Measurements from ENCODE around the gene JARID2. TPM values are rescaled to one million over a fixed set of nuclear protein-coding genes. Genes with fewer than 3 reads are reported as not detected.

JARID2 gene
- total RNA-seq, 2 experiments from 2014 or later = 19.0 to 19.5 TPM

- no peak for DNase-seq (ENCODE audit: low spot score)
- no peaks in the 10 kb centered on the region for H3K9me2 ChIP-seq (ENCODE audit: insufficient read depth, low read length)
- H3K9me3 ChIP-seq (ENCODE audit: low read length) = no peaks in the 10 kb centered on the region
- BruUV-seq (replicated peaks) = no TSS peak
- TF ChIP-seq EZH2phosphoT487 (IDR thresholded peaks at IDR 0.05; ENCODE audit: borderline replicate concordance, low read depth, low read length) = no peak
- TF ChIP-seq, protein P1, sequence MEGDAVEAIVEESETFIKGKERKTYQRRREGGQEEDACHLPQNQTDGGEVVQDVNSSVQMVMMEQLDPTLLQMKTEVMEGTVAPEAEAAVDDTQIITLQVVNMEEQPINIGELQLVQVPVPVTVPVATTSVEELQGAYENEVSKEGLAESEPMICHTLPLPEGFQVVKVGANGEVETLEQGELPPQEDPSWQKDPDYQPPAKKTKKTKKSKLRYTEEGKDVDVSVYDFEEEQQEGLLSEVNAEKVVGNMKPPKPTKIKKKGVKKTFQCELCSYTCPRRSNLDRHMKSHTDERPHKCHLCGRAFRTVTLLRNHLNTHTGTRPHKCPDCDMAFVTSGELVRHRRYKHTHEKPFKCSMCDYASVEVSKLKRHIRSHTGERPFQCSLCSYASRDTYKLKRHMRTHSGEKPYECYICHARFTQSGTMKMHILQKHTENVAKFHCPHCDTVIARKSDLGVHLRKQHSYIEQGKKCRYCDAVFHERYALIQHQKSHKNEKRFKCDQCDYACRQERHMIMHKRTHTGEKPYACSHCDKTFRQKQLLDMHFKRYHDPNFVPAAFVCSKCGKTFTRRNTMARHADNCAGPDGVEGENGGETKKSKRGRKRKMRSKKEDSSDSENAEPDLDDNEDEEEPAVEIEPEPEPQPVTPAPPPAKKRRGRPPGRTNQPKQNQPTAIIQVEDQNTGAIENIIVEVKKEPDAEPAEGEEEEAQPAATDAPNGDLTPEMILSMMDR (conservative IDR thresholded peaks at IDR 0.05; ENCODE audit: low read length) = no peak
- no peaks in the 10 kb centered on the region for H4K20me1 ChIP-seq (ENCODE audit: insufficient read depth, low read length)
- CTCF ChIA-PET (ENCODE audit: unreplicated experiment) = no interaction called here
- no peak overlapping the region for H3K4me3 ChIP-seq (ENCODE audit: low read depth, low read length, poor library complexity, severe bottlenecking)
- no peak overlapping the region for H3K4me2 ChIP-seq (ENCODE audit: low read length)
- peaks cover 22% of the 10 kb centered on the region for H3K4me1 ChIP-seq (ENCODE audit: insufficient read depth, low read length, poor library complexity, severe bottlenecking)
- intact Hi-C loops (cut with micrococcal nuclease; ENCODE audit: unreplicated experiment) = loop anchor here (5.0 kb wide), 1 partner anchor 105 kb away; no protein-coding TSS in a partner anchor
- H3K79me2 ChIP-seq (ENCODE audit: insufficient read depth, low read depth, low read length) = no peaks in the 10 kb centered on the region
- no peak overlapping the region for H2AFZ ChIP-seq (ENCODE audit: low read length)
- peaks cover 42% of the 10 kb centered on the region; the same call in 1 of the 2 replicates for H3K36me3 ChIP-seq (ENCODE audit: insufficient read depth, low read length)
- H3K27ac ChIP-seq (ENCODE audit: low read depth, low read length, poor library complexity, severe bottlenecking) = no peak overlapping the region
- POLR2A ChIA-PET = no interaction called here
Observed at GRCh38 chr6:15516923-15517560, 271.2 kb downstream of the JARID2 start.

DNA sequence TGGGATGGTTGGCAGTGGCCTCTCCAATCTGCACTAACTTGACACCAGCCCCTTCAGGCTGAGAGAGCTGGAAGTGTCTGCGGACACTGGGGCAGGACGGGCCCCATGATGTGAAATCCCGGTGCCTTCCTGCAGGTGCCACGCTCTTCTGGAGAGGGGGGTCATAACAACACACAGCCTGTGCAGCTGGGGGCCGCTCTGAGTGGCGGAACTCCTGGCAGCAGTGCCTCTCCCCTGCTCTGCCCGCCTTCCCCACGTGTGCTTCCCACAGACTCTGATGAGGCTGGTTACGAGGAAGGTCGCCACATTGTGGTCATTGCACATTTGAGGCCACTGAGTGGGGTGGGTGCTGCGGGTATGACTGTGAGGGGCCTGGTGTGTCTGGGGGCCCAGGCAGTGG lies 271.7 kb downstream of the JARID2 start:
- Histone ChIP-seq H3K36me3 (ENCODE audit: insufficient read depth, low read length) (peaks cover 42% of the 10 kb centered on the region; the same call in 1 of the 2 replicates), H3K27ac (ENCODE audit: low read depth, low read length, poor library complexity, severe bottlenecking) (no peak overlapping the region), H2AFZ (ENCODE audit: low read length) (no peak overlapping the region), H3K4me2 (ENCODE audit: low read length) (no peak overlapping the region), H3K4me1 (ENCODE audit: insufficient read depth, low read length, poor library complexity, severe bottlenecking) (peaks cover 22% of the 10 kb centered on the region), H3K4me3 (ENCODE audit: low read depth, low read length, poor library complexity, severe bottlenecking) (no peak overlapping the region), H3K79me2 (ENCODE audit: insufficient read depth, low read depth, low read length) (no peaks in the 10 kb centered on the region), H4K20me1 (ENCODE audit: insufficient read depth, low read length) (no peaks in the 10 kb centered on the region), H3K9me3 (ENCODE audit: low read length) (no peaks in the 10 kb centered on the region), H3K9me2 (ENCODE audit: insufficient read depth, low read length) (no peaks in the 10 kb centered on the region)
- intact Hi-C loops (cut with micrococcal nuclease; ENCODE audit: unreplicated experiment) = loop anchor here (5.0 kb wide), 1 partner anchor 105 kb away; no protein-coding TSS in a partner anchor
- ChIA-PET CTCF (ENCODE audit: unreplicated experiment) (no interaction called here), POLR2A (no interaction called here)
- no peak for TF ChIP-seq EZH2phosphoT487 (IDR thresholded peaks at IDR 0.05; ENCODE audit: borderline replicate concordance, low read depth, low read length)
- TF ChIP-seq, protein P1 (conservative IDR thresholded peaks at IDR 0.05; ENCODE audit: low read length) = no peak
- BruUV-seq (replicated peaks) = no TSS peak
- no peak for DNase-seq (ENCODE audit: low spot score)

DNA sequence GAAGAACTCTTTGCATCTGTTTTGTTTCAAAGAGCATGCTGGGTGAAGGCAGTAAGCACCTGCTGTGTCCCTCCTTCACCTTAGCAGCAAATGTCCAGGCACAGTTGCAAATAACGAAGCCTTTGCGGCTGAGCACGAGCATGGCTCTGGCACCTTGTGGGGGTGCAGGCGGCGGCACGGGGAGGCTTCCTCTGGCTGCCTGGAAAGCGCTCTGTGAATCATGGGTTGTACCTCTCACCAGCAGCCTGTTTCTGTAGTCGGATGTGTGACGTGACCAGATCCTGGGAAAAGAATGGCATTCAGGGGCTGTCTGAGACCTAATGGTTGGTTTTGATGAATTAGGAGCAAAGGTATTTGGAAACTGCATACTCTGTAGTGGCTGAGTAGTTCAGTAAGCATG lies 272.2 kb downstream of the JARID2 start:
- no peaks in the 10 kb centered on the region for H4K20me1 ChIP-seq (ENCODE audit: insufficient read depth, low read length)
- ChIA-PET POLR2A (no interaction called here), CTCF (ENCODE audit: unreplicated experiment) (no interaction called here)
- peaks cover 41% of the 10 kb centered on the region; the same call in 1 of the 2 replicates for H3K36me3 ChIP-seq (ENCODE audit: insufficient read depth, low read length)
- intact Hi-C loops (cut with micrococcal nuclease; ENCODE audit: unreplicated experiment) = loop anchor here (5.0 kb wide), 1 partner anchor 104 kb away; no protein-coding TSS in a partner anchor
- no peak overlapping the region for H3K4me2 ChIP-seq (ENCODE audit: low read length)
- no peaks in the 10 kb centered on the region for H3K9me2 ChIP-seq (ENCODE audit: insufficient read depth, low read length)
- no peak overlapping the region for H3K27ac ChIP-seq (ENCODE audit: low read depth, low read length, poor library complexity, severe bottlenecking)
- BruUV-seq (replicated peaks) = no TSS peak
- DNase-seq (ENCODE audit: low spot score) = no peak
- peaks cover 22% of the 10 kb centered on the region for H3K4me1 ChIP-seq (ENCODE audit: insufficient read depth, low read length, poor library complexity, severe bottlenecking)
- no peak for TF ChIP-seq EZH2phosphoT487 (IDR thresholded peaks at IDR 0.05; ENCODE audit: borderline replicate concordance, low read depth, low read length)
- TF ChIP-seq, protein P1 (conservative IDR thresholded peaks at IDR 0.05; ENCODE audit: low read length) = no peak
- H3K79me2 ChIP-seq (ENCODE audit: insufficient read depth, low read depth, low read length) = no peaks in the 10 kb centered on the region
- H3K4me3 ChIP-seq (ENCODE audit: low read depth, low read length, poor library complexity, severe bottlenecking) = no peak overlapping the region
- H2AFZ ChIP-seq (ENCODE audit: low read length) = no peak overlapping the region
- H3K9me3 ChIP-seq (ENCODE audit: low read length) = no peaks in the 10 kb centered on the region
